ENCODE measurements around the gene THAP6. TPM values are rescaled to one million over a fixed set of nuclear protein-coding genes. Genes with fewer than 3 reads are reported as not detected.

The THAP6 gene
- 10 to 100 TPM; 30.2 to 44.0 TPM for total RNA-seq
- 35.1 TPM for polyA plus RNA-seq (ENCODE audit: insufficient read depth, low read depth, low replicate concordance)
- long read RNA-seq, donor 1, partial matches to known transcripts: 0 of 6 reads
- long read RNA-seq, donor 1, other reads (novel, unspliced or antisense): 0 of 6 reads
- long read RNA-seq, donor 2, partial matches to known transcripts: 0 of 1 reads
- long read RNA-seq, donor 2, other reads (novel, unspliced or antisense): 0 of 1 reads

GRCh38 chr4:75514131-75514948 lies at the start of gene THAP6, which contains the start of gene RCHY1:
TSS of gene THAP6 (plus strand) at chr4:75514473. CDS start at chr4:75515453, 980 bp downstream.
TSS of gene RCHY1 (minus strand) at chr4:75514403. CDS start at chr4:75514286, 117 bp downstream.
- WGBS, 2 donors: 1% methylated on average over 24 to 61 of the region's 61 CpGs
- peak within 1 kb of the TSS; percentile 94 to 96 for H3K27ac ChIP-seq
- no peaks in the 10 kb centered on the region for H3K9me3 ChIP-seq
- intact Hi-C loops (cut with DNase I; ENCODE audit: low total_unique reads): loop anchor here (5.0 kb wide), 1 partner anchor 582 kb away; the partner anchor contains the start of gene PARM1
- H3K36me3 ChIP-seq (ENCODE audit: low read depth, missing control alignments): no peaks in the 10 kb centered on the region
- TF ChIP-seq CTCF (IDR thresholded peaks at IDR 0.05): no peak
- TF ChIP-seq POLR2A (IDR thresholded peaks at IDR 0.05): no peak
- peak within 1 kb of the TSS; percentile 79 to 86 for H3K4me3 ChIP-seq
- DNase-seq: peak; percentile 98
- H3K4me1 ChIP-seq: peaks cover 10% of the 10 kb centered on the region
- no peaks in the 10 kb centered on the region for H3K27me3 ChIP-seq

- no peak for DNase-seq
- H3K36me3 ChIP-seq (ENCODE audit: low read depth, missing control alignments): no peaks in the 10 kb centered on the region
- intact Hi-C loops (cut with DNase I; ENCODE audit: low total_unique reads): no loop called here
- no peaks in the 10 kb centered on the region for H3K4me1 ChIP-seq
- 98 to 100% methylated on average over 1 of the region's 1 CpG for WGBS, 2 donors
- H3K27me3 ChIP-seq: no peaks in the 10 kb centered on the region
- no peak overlapping the region for H3K4me3 ChIP-seq
- H3K27ac ChIP-seq: no peak overlapping the region
- TF ChIP-seq CTCF (IDR thresholded peaks at IDR 0.05): no peak
- TF ChIP-seq POLR2A (IDR thresholded peaks at IDR 0.05): no peak
- H3K9me3 ChIP-seq: no peaks in the 10 kb centered on the region
These were observed 44.4 kb upstream of the THAP6 start for GRCh38 chr4:75469896-75470295.

- intact Hi-C loops (cut with DNase I; ENCODE audit: low total_unique reads): no loop called here
- no peak overlapping the region for H3K27ac ChIP-seq
- no peaks in the 10 kb centered on the region for H3K9me3 ChIP-seq
- H3K36me3 ChIP-seq (ENCODE audit: low read depth, missing control alignments): no peaks in the 10 kb centered on the region
- 86 to 94% methylated on average over 1 of the region's 1 CpG for WGBS, 2 donors
- no peak overlapping the region for H3K4me3 ChIP-seq
- no peaks in the 10 kb centered on the region for H3K27me3 ChIP-seq
- no peaks in the 10 kb centered on the region for H3K4me1 ChIP-seq
- no peak for TF ChIP-seq CTCF (IDR thresholded peaks at IDR 0.05)
- no peak for TF ChIP-seq POLR2A (IDR thresholded peaks at IDR 0.05)
- DNase-seq: no peak
These were observed 43.5 kb upstream of the THAP6 start for GRCh38 chr4:75470738-75471137.

GRCh38 chr4:75477201-75477600 lies 37.1 kb upstream of the THAP6 start:
- no peak for DNase-seq
- intact Hi-C loops (cut with DNase I; ENCODE audit: low total_unique reads): no loop called here

GRCh38 chr4:75484190-75484589 lies 30.1 kb upstream of the THAP6 start:
- intact Hi-C loops (cut with DNase I; ENCODE audit: low total_unique reads): no loop called here
- no peaks in the 10 kb centered on the region for H3K27me3 ChIP-seq
- no peaks in the 10 kb centered on the region for H3K36me3 ChIP-seq (ENCODE audit: low read depth, missing control alignments)
- H3K4me3 ChIP-seq: no peak overlapping the region
- no peaks in the 10 kb centered on the region for H3K9me3 ChIP-seq
- peak; percentile 27 for DNase-seq
- WGBS, 2 donors: 59 to 65% methylated on average over 4 of the region's 4 CpGs
- TF ChIP-seq CTCF (IDR thresholded peaks at IDR 0.05) (no peak), POLR2A (IDR thresholded peaks at IDR 0.05) (no peak)
- no peaks in the 10 kb centered on the region for H3K4me1 ChIP-seq
- no peak overlapping the region for H3K27ac ChIP-seq

More at GRCh38 chr4:75477201-75477600, 37.1 kb upstream of the THAP6 start:
- WGBS, 2 donors: 95 to 99% methylated on average over 3 of the region's 3 CpGs
- no peaks in the 10 kb centered on the region for H3K9me3 ChIP-seq
- H3K27me3 ChIP-seq: no peaks in the 10 kb centered on the region
- H3K4me1 ChIP-seq: no peaks in the 10 kb centered on the region
- H3K4me3 ChIP-seq: no peak overlapping the region
- H3K36me3 ChIP-seq (ENCODE audit: low read depth, missing control alignments): no peaks in the 10 kb centered on the region
- no peak overlapping the region for H3K27ac ChIP-seq
- TF ChIP-seq POLR2A (IDR thresholded peaks at IDR 0.05): no peak
